IPS DF 19.7 (cell line): ENCODE data around the gene SCN1B.
"Not testable (repeated sequence)": the region's sequence is repeated elsewhere in the genome, so short reads cannot be mapped to it uniquely, and the experiment has no call there.

Source experiments
- DNase-seq: peaks from one replicate; pipeline ENCODE4 v3.0.0-alpha.2; 2013; ENCODE audit warnings: low read depth, low spot score

SCN1B gene

GRCh38 chr19:35030257-35031071 is at the start of gene SCN1B:
Gene SCN1B (plus strand): TSS chr19:35030470. CDS start chr19:35030821, 351 bp downstream.
- DNase-seq = no peak

GRCh38 chr19:34982275-34982674 is 48.0 kb upstream of the SCN1B start:
- no peak for DNase-seq

- DNase-seq = no peak
These were observed 46.5 kb upstream of the SCN1B start for GRCh38 chr19:34983786-34984185.

GRCh38 chr19:34984287-34984686 is 46.0 kb upstream of the SCN1B start:
- DNase-seq = no peak

GRCh38 chr19:34985249-34986022 is 44.8 kb upstream of the SCN1B start:
- no peak for DNase-seq

GRCh38 chr19:34988119-34988518 is 42.2 kb upstream of the SCN1B start:
- DNase-seq = no peak

GRCh38 chr19:34989298-34989697 is 41.0 kb upstream of the SCN1B start:
- DNase-seq = no peak

- DNase-seq = no peak
These were observed 39.6 kb upstream of the SCN1B start for GRCh38 chr19:34990578-34991192.

- no peak for DNase-seq
These were observed 38.5 kb upstream of the SCN1B start for GRCh38 chr19:34991542-34992333.

- DNase-seq = not testable (repeated sequence)
These were observed 37.7 kb upstream of the SCN1B start for GRCh38 chr19:34992582-34992981.

- DNase-seq = no peak
These were observed 36.0 kb upstream of the SCN1B start for GRCh38 chr19:34994286-34994642.

- no peak for DNase-seq
These were observed 35.4 kb upstream of the SCN1B start for GRCh38 chr19:34994643-34995541.

GRCh38 chr19:34995551-34995950 is 34.7 kb upstream of the SCN1B start:
- no peak for DNase-seq

- no peak for DNase-seq
These were observed 33.1 kb upstream of the SCN1B start for GRCh38 chr19:34997071-34997617.

- not testable (repeated sequence) for DNase-seq
These were observed 32.0 kb upstream of the SCN1B start for GRCh38 chr19:34998224-34998623.

GRCh38 chr19:34998777-34999497 is 31.3 kb upstream of the SCN1B start:
- no peak for DNase-seq

- no peak for DNase-seq
These were observed 30.6 kb upstream of the SCN1B start, which contains the start of gene GRAMD1A for GRCh38 chr19:34999498-35000337. Gene GRAMD1A (plus strand): TSS chr19:35000323. CDS start chr19:35000479, 156 bp downstream.

- no peak for DNase-seq
These were observed 30.0 kb upstream of the SCN1B start for GRCh38 chr19:35000338-35000646.
